Measurements from ENCODE around the gene FAM20A.

- TF ChIP-seq, protein P1, sequence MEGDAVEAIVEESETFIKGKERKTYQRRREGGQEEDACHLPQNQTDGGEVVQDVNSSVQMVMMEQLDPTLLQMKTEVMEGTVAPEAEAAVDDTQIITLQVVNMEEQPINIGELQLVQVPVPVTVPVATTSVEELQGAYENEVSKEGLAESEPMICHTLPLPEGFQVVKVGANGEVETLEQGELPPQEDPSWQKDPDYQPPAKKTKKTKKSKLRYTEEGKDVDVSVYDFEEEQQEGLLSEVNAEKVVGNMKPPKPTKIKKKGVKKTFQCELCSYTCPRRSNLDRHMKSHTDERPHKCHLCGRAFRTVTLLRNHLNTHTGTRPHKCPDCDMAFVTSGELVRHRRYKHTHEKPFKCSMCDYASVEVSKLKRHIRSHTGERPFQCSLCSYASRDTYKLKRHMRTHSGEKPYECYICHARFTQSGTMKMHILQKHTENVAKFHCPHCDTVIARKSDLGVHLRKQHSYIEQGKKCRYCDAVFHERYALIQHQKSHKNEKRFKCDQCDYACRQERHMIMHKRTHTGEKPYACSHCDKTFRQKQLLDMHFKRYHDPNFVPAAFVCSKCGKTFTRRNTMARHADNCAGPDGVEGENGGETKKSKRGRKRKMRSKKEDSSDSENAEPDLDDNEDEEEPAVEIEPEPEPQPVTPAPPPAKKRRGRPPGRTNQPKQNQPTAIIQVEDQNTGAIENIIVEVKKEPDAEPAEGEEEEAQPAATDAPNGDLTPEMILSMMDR (IDR thresholded peaks at IDR 0.05; ENCODE audit: low read depth, low read length, missing input control): no peak
- TF ChIP-seq JUND (IDR thresholded peaks at IDR 0.05): no peak
- no peak for TF ChIP-seq YY1 (IDR thresholded peaks at IDR 0.05)
- TF ChIP-seq SP1 (IDR thresholded peaks at IDR 0.05): no peak
- no peak for TF ChIP-seq RAD21 (IDR thresholded peaks at IDR 0.05)
- TF ChIP-seq TAF1 (conservative IDR thresholded peaks at IDR 0.05): no peak
- TF ChIP-seq MAX (IDR thresholded peaks at IDR 0.05): no peak
- TF ChIP-seq FOXA1 (IDR thresholded peaks at IDR 0.05): no peak
- no peak for TF ChIP-seq REST (IDR thresholded peaks at IDR 0.05)
- TF ChIP-seq, protein P2, sequence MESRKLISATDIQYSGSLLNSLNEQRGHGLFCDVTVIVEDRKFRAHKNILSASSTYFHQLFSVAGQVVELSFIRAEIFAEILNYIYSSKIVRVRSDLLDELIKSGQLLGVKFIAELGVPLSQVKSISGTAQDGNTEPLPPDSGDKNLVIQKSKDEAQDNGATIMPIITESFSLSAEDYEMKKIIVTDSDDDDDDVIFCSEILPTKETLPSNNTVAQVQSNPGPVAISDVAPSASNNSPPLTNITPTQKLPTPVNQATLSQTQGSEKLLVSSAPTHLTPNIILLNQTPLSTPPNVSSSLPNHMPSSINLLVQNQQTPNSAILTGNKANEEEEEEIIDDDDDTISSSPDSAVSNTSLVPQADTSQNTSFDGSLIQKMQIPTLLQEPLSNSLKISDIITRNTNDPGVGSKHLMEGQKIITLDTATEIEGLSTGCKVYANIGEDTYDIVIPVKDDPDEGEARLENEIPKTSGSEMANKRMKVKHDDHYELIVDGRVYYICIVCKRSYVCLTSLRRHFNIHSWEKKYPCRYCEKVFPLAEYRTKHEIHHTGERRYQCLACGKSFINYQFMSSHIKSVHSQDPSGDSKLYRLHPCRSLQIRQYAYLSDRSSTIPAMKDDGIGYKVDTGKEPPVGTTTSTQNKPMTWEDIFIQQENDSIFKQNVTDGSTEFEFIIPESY (IDR thresholded peaks at IDR 0.05): no peak
- no peak for TF ChIP-seq FOXA2 (IDR thresholded peaks at IDR 0.05)
- TF ChIP-seq ATF3 (IDR thresholded peaks at IDR 0.05): no peak
- TF ChIP-seq GABPA (IDR thresholded peaks at IDR 0.05 in 1 of 2, conservative IDR thresholded peaks at IDR 0.05 in 1 of 2): no peak
- no peak for TF ChIP-seq HNF4G (IDR thresholded peaks at IDR 0.05)
Observed at GRCh38 chr17:68569346-68569745, 31.8 kb downstream of the FAM20A start.
